IPS-20b (cell line): ENCODE data around the gene KIF26A.

Source experiments
- H3K27ac ChIP-seq: one replicate; pipeline ENCODE4 v1.5.1; 2013; ENCODE audit warnings: low read length
- H3K27me3 ChIP-seq: 2 replicates; pipeline ENCODE4 v1.6.1; 2013; ENCODE audit warnings: mild to moderate bottlenecking, low read length, inconsistent platforms; ENCODE audit not compliant: insufficient read depth
- H3K36me3 ChIP-seq: 2 replicates; pipeline ENCODE4 v1.6.1; 2013; ENCODE audit warnings: low read depth, mild to moderate bottlenecking, inconsistent platforms, low read length, moderate library complexity; ENCODE audit not compliant: insufficient read depth
- H3K4me1 ChIP-seq: 2 replicates; pipeline ENCODE4 v1.6.1; 2013; ENCODE audit warnings: mild to moderate bottlenecking, control low read depth, inconsistent platforms, low read length, moderate library complexity; ENCODE audit not compliant: insufficient read depth
- H3K4me3 ChIP-seq: 2 replicates; pipeline ENCODE4 v1.5.1; 2013; ENCODE audit warnings: mild to moderate bottlenecking, low read length, inconsistent platforms
- H3K9ac ChIP-seq: 2 replicates; pipeline ENCODE4 v1.6.1; 2013; ENCODE audit warnings: low read depth, mild to moderate bottlenecking, inconsistent platforms, low read length, moderate library complexity
- H3K9me3 ChIP-seq: 2 replicates; pipeline ENCODE4 v1.6.1; 2013; ENCODE audit warnings: mild to moderate bottlenecking, low read depth, low read length, inconsistent platforms; ENCODE audit not compliant: insufficient read depth

Gene KIF26A

GRCh38 chr14:104199266-104199895 is 61.0 kb downstream of the KIF26A start:
- no peak overlapping the region for H3K4me3 ChIP-seq
- no peaks in the 10 kb centered on the region; the same call in 1 of the 2 replicates for H3K27me3 ChIP-seq
- no peaks in the 10 kb centered on the region for H3K36me3 ChIP-seq
- H3K9me3 ChIP-seq: no peaks in the 10 kb centered on the region
- no peak overlapping the region for H3K9ac ChIP-seq
- H3K27ac ChIP-seq: no peak overlapping the region
- H3K4me1 ChIP-seq: 0 out of 2 replicates have a peak, but pooled peaks cover 2% of the 10 kb centered on the region

DNA sequence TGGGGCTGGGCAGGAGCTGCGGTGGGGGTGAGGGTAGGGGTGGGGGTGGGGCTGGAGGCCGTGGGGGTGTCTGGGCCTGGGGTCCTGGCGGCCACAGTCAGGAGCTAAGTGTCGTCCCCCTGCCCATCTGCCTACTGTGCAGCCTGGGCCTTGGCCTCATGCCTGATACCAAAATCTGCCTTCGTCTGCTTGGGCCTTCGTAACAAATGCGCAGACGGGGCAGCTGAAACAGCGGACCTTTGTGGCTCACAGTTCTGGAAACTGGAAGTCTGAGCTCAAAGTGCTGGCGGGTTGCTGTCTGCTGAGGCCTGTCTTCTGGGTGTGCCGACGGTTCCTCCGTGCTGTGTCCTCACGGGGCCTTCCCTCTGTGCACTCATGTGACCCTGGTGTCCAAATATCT is 61.7 kb downstream of the KIF26A start:
- 0 out of 2 replicates have a peak, but pooled peaks cover 2% of the 10 kb centered on the region for H3K4me1 ChIP-seq
- H3K27ac ChIP-seq: no peak overlapping the region
- H3K4me3 ChIP-seq: no peak overlapping the region
- H3K9me3 ChIP-seq: no peaks in the 10 kb centered on the region
- H3K36me3 ChIP-seq: no peaks in the 10 kb centered on the region
- H3K27me3 ChIP-seq: no peaks in the 10 kb centered on the region; the same call in 1 of the 2 replicates
- no peak overlapping the region for H3K9ac ChIP-seq

DNA sequence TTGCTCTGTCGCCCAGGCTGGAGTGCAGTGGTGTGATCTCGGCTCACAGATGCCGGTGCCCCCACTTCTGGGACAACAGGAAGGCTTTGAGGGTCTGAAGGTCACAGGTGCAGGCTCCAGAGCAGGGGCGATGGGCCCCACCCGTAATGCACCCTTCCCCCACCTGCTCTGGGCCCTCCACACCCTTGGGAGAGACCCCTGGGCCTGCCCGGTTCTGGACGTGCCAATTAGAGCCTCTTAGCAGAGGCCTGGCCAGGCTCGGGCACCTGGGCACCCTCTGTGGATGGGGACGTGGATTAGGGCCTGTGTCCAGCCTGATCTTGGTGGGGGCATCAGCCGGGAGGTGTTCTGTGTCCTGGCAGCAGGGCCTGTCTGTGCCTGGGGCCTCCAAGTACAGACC is 62.2 kb downstream of the KIF26A start:
- H3K9me3 ChIP-seq: no peaks in the 10 kb centered on the region
- H3K4me3 ChIP-seq: no peak overlapping the region
- H3K36me3 ChIP-seq: no peaks in the 10 kb centered on the region
- H3K9ac ChIP-seq: no peak overlapping the region
- no peak overlapping the region for H3K27ac ChIP-seq
- 0 out of 2 replicates have a peak, but pooled peaks cover 2% of the 10 kb centered on the region for H3K4me1 ChIP-seq
- no peaks in the 10 kb centered on the region; the same call in 1 of the 2 replicates for H3K27me3 ChIP-seq

DNA sequence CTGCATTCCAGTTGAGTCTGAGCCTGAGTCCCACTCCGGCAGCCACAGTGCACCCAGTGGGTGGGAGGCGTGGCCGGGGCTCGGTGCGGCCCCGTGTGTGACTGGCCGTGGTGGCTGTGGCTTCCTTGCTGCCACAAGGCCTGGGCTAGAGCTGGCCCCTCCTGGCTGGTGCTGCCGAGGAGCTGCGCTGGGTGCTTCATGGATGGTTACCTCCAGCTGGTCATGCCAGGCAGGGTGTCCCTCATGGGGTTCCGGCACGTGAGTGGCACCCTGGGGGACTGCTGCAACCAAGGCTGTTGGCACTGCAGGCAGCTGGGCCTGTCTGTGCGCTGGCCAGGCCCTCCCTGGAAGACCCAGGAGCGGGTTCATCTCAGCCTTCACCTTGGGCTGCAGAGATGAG is 62.7 kb downstream of the KIF26A start:
- Histone ChIP-seq H3K9me3 (no peaks in the 10 kb centered on the region), H3K4me1 (0 out of 2 replicates have a peak, but pooled peaks cover 2% of the 10 kb centered on the region), H3K9ac (no peak overlapping the region), H3K27ac (no peak overlapping the region), H3K36me3 (no peaks in the 10 kb centered on the region), H3K27me3 (no peaks in the 10 kb centered on the region; the same call in 1 of the 2 replicates), H3K4me3 (no peak overlapping the region)

GRCh38 chr14:104201496-104201895 is 63.1 kb downstream of the KIF26A start:
- no peaks in the 10 kb centered on the region for H3K36me3 ChIP-seq
- no peak overlapping the region for H3K27ac ChIP-seq
- 0 out of 2 replicates have a peak, but pooled peaks cover 2% of the 10 kb centered on the region for H3K4me1 ChIP-seq
- H3K9ac ChIP-seq: no peak overlapping the region; the same call in 1 of the 2 replicates
- no peaks in the 10 kb centered on the region for H3K9me3 ChIP-seq
- H3K27me3 ChIP-seq: no peaks in the 10 kb centered on the region; the same call in 1 of the 2 replicates
- H3K4me3 ChIP-seq: no peak overlapping the region

GRCh38 chr14:104202259-104203070 is 64.1 kb downstream of the KIF26A start:
- Histone ChIP-seq H3K4me1 (no peaks in the 10 kb centered on the region), H3K27me3 (no peaks in the 10 kb centered on the region; the same call in 1 of the 2 replicates), H3K9me3 (no peaks in the 10 kb centered on the region), H3K27ac (no peak overlapping the region), H3K4me3 (no peak overlapping the region), H3K9ac (no peak overlapping the region), H3K36me3 (no peaks in the 10 kb centered on the region)

- H3K27me3 ChIP-seq: no peaks in the 10 kb centered on the region
- no peak overlapping the region for H3K4me3 ChIP-seq
- no peak overlapping the region for H3K9ac ChIP-seq
- no peaks in the 10 kb centered on the region for H3K9me3 ChIP-seq
- no peak overlapping the region for H3K27ac ChIP-seq
- H3K4me1 ChIP-seq: no peaks in the 10 kb centered on the region
- no peaks in the 10 kb centered on the region for H3K36me3 ChIP-seq
These were observed 64.7 kb downstream of the KIF26A start for GRCh38 chr14:104203071-104203425.

DNA sequence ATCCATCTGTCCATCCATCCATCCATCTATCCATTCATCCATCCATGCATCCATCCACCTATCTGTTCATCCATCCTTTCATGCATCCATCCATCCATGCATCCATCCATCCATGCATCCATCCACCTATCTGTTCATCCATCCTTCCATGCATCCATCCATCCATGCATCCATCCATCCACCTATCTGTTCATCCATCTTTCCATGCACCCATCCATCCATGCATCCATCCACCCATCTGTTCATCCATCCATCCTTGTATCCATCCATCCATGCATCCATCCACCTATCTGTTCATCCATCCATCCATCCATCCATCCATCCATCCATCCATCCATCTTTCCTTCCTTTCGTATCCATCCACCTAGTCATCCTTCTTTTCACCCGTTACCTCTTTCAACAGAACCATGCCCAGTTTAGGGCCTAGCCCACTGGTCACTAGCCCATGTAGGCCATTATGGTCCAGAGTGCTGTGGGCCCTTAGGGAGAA is 66.3 kb downstream of the KIF26A start:
- no peak overlapping the region for H3K9ac ChIP-seq
- H3K36me3 ChIP-seq: no peaks in the 10 kb centered on the region
- no peaks in the 10 kb centered on the region for H3K9me3 ChIP-seq
- H3K27me3 ChIP-seq: no peaks in the 10 kb centered on the region
- no peaks in the 10 kb centered on the region for H3K4me1 ChIP-seq
- no peak overlapping the region for H3K4me3 ChIP-seq
- H3K27ac ChIP-seq: no peak overlapping the region

DNA sequence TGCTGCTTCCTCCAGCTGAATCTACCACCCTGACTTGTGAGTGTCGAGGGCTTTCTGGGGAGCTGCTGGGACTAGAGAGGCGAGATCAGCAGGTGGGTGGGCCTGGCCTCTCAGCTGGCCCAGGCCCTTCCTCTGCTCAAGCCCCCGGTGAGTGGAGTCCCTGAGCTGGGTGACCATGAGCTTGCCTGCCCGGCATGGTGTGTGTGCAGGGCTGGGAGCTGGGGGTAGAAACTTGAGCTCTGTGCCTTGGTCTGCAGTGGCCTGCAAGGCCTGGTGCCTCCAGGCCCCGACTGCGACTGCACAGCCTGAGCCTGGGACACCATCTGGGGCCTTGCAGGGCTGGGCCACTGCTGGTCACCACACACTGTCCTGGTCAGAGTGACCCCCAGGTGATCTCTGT is 67.4 kb downstream of the KIF26A start:
- H3K9ac ChIP-seq: no peak overlapping the region
- H3K9me3 ChIP-seq: no peaks in the 10 kb centered on the region
- no peak overlapping the region for H3K4me3 ChIP-seq
- no peak overlapping the region for H3K27ac ChIP-seq
- H3K27me3 ChIP-seq: no peaks in the 10 kb centered on the region
- H3K4me1 ChIP-seq: no peaks in the 10 kb centered on the region
- H3K36me3 ChIP-seq: no peaks in the 10 kb centered on the region

DNA sequence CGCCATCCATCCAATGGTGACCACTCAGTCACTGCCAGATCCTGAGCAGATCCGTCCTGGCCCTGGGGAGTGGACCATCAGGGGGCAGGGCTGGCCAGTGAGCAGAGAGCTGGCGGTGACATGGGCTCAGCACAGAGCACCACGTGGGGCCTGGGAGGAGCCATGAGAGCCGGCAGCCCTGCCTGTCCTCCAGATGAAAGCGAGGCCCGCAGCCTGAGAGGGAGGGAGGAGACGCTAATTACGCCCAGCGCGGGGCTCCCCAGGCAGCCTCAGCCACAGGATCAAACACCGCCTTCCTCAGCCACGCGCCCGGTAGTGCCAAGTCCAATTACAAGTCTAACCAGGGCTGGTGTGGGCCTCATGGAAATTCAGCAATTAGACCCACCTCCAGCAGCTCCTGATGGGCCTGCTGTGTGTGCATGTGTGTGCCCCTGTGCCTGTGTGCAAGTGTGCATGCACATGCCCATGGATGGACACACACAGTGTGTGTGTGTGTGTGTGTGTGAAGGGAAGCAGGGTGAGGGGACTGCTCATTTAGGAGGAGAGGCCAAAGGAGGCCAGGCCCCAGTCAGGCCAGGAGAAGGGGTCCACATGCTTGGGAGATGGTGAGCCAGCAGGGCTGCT is 68.0 kb downstream of the KIF26A start:
- Histone ChIP-seq H3K4me3 (no peak overlapping the region), H3K36me3 (no peaks in the 10 kb centered on the region), H3K27ac (no peak overlapping the region), H3K9me3 (no peaks in the 10 kb centered on the region), H3K9ac (no peak overlapping the region), H3K4me1 (no peaks in the 10 kb centered on the region), H3K27me3 (no peaks in the 10 kb centered on the region)

DNA sequence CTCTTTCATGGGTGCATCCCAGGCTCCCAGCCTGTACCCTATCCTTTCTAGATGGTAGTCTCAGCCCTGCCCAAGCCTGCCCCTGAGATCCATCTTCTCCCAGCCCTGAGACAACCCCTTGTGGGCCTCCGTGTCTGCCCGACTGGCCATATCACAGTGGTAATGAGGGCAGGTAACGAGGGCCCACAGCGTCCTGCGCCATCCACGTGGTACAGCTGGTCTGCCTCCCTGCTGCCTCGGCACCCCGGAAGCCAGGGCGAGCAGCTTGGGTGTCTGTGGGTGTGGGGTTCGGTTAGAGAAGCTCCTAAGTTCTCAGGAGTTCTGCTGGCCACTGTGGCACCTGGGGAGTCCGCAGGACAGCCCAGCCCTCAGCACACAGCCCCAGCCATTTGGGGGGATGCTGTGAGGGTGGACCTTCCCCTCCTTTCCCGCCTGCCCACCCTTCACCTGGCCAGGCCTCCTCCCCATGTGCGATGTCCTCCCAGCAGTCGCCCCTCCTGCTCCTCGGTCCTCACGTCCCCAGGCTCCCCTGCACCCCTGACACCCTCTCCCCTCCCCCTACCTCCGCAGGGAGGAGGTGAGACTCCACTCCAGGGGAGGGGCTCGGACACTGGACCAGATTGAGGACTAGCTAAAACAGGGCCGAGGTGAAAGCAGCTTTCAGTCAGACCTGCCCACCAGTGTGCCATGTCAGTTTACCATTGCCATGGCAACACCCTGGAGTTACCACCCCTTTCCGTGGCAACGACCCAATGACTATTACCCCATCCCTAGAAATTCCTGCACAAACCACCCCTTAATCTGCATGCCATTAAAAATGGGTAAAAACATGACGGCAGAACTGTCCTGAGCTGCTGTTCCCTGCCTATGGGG is 69.0 kb downstream of the KIF26A start:
- Histone ChIP-seq H3K4me3 (no peak overlapping the region), H3K9me3 (no peaks in the 10 kb centered on the region), H3K27me3 (no peaks in the 10 kb centered on the region), H3K9ac (no peak overlapping the region), H3K4me1 (no peaks in the 10 kb centered on the region), H3K36me3 (no peaks in the 10 kb centered on the region), H3K27ac (no peak overlapping the region)
